ENCODE data around the gene AKIP1.
"Not testable (repeated sequence)": the region's sequence is repeated elsewhere in the genome, so short reads cannot be mapped to it uniquely, and the experiment has no call there.

AKIP1 gene

DNA sequence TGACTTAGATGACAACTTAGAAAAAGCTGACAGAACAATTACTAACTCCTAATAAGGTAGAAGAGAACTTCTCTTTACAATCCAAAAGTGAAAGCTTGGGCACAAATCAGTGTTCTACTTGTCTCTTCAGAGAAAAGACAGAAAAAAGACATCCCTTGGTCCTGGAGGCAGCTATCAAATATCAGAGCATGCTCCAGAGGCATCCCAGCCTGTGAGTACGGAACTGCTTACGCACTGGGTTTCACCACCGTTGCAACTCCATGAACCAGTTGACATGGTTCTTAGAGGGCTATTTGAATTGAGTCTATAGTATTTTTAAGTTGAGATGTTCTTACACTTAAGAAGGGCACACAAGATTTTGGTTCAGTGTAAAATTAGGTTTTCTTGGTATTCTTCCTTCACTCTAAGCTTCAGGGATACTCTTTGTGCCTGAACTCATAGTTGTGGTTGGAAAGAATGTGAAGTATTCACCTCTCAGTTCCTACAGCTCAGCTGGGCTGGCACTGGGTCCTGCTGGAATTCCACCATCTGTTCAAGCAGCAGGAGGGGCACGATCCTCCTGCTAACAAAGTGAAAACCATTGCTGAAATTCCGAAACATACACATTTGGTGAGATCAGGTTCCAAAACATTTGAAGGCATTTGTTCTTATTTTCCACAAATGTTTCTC lies 6.3 kb downstream of the AKIP1 start:
- DNase-seq (ENCODE audit: low read depth) = peak; percentile 92

DNA sequence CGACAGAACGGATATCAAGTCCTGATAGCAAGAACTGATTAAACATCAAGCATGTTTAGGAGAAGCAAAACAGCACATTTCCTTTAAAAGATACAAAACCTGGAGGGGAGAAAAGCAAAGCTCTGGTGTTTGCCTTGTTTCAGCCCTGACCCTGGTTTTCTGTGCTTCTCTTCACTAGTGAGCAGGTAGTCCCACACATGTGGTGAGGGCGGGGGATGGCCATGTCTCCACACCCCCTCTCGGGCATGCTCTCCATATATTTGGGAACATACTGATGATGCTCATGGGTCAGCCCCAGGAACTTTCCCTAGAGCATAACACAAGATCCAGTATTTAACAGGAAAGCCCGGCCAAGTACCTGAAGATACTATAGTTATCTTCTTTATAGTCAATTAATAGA lies 11.7 kb downstream of the AKIP1 start:
- DNase-seq (ENCODE audit: low read depth) = no peak

DNA sequence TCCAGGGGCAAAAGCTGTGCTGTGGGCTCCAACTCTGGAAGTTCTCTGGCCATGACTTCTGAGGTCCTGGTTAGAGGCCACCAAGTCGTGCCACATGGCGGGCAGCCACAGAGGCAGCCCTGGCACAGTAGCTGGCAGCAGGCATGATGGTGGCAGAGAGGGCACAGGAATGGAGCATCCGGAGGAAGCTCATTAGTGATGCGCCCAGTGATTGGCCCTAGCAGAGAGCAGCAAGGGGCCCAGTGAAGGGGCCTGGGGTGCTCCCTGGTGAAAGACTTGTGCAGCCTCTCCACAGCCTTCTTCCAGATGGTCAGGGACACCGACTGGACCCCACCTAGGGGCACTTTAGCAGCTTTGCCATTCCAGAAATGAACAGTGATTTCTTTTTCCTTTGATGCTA lies 14.7 kb downstream of the AKIP1 start:
- DNase-seq (ENCODE audit: low read depth) = no peak

DNA sequence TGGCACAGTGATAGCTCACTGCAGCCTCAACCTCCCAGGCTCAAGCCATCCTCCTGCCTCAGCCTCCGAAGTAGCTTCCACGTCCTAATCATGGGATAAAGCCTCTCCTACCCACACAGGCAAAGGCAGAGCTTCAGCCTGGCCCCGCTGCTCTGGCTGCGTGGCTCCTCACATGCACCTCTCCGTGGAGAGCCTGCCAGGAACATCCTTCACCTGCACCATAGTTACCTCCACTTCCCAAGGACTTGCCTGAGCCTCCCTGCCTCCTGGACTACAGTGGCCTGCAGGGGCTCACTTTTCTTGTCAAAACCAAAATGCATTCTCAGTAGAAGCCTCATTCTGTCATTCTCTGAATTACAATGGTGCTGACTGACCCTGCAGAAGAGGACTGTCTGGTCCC lies 15.2 kb downstream of the AKIP1 start:
- no peak for DNase-seq (ENCODE audit: low read depth)

DNA sequence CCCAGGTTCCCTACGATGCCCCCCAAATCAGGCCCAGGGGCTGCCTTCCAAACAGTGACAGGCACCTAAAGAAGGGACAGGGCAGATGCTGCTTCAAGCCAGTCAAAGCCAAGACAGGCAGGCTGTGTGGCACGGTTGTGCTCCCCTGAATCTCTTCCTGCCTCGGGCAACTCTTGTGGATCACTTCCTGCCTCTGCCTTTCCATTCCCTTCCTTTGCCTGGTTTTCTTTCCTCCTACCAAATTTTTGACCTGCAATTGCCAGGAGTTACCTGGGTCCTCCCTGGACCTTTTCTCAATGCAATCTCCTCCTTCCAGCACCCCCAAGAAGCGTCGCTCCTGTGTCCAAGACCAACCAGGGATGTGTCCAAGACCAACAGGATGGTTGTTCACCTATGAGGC lies 16.2 kb downstream of the AKIP1 start:
- DNase-seq (ENCODE audit: low read depth) = no peak

DNA sequence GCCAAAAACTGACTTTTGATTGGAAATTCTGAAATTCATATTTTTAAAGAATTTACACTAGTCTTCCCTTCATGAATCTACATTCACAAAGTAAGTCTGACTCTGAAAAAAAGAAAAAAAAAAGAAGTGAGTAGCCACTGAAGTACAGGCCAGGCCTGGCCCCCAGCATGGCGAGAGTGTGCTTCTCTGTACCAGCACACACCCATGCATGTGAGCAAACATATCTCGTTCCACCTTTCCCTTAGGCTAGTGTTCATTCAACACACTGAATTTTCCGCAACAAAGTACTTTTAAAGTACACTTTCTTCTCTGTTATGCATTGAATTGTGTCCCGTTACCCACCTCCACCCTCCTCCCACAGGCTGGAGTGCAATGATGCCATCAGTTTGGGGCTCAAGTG lies 17.2 kb downstream of the AKIP1 start:
- no peak for DNase-seq (ENCODE audit: low read depth)

DNA sequence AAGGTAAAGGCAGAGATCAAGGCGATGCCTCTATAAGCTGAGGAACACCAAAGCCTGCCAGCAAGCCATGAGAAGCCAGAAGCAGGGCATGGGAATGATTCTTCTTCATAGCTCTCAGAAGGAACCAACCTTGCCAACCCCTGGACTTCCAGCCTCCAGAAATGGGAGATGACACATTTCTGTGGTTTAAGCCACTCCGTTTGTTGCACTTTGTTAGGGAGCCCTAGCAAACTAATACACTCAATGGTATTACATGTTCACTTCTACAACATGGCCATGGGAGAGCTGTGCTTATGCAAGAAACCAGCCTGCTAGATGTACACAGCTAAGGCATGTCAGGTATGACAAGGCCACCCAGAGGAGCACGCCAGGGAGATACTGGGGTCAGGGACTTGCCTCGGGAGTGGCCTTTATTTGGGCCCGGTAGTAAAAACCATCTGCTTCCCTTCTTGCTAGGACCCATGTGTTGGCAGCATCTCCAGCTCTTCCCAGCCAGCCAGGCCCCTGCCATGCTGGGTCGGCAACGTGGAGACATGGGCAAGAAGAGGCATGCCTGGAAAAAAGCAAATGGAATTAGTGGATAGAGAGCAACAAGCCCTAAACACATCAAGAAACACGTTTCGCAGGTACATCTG lies 18.1 kb downstream of the AKIP1 start:
- DNase-seq (ENCODE audit: low read depth) = no peak

DNA sequence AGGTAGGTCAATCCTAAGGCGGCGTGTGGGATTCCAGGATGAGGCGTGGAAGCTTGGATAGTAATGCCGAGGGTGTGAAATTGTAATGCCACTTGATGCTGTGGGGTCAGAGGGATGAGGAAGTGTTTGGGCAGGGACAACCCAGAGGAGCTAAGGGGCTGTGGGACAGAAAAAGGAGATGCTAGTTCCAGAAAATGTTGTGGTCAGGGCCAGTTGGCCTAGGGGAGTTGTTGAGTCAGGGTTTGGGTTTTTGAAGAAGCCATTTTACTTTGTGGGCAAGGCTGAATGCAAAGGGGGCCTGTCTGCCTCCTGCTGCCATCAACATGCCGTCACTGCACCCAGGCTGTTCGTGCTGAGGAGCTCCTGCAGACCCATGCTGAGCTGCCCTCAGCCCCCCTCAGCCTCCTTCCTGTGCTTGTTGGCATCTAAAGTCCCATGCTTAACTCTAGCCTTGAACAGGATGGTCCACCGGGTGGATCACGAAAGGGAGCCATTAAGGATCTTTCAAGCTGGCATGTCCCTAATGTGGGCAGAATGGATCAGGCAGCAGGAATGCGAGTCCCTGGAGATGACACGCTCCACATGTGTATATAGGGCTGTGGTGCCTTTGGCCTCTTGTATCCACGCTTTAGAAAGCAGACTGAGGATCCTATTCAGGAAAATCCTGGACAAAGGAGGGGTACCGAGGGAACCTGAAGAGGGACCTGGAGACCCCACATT lies 19.6 kb downstream of the AKIP1 start:
- no peak for DNase-seq (ENCODE audit: low read depth)

DNA sequence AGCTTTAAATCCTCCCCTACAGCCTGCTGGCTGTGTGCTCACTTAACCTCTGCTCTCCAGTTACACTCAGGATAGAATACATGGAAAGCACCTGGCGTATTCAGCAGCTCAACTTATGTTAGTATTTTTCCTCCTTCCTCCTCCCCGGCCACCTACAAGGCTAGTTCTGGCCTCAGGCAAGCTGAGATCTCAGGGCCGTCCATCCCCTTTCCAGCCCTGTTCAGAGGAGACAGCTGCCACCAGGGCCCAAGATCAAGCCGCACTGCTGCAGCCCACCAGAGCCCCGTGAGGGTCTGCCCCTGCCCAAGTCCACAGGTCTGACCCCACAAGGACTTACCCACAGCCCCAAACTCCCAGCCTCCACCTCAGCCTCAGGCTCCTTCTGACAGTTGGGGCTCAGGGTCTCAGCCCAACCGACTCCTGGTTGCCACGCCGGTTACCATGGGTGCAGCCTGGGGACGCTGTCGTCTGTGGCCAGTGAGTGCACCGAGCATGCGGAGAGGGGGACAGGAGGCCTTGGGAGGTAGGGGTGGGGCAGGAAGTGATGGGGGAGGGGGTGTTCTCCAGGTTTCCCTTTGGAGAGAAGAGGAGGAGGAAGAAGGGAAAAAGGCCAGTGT lies 21.7 kb downstream of the AKIP1 start, which contains the start of gene C11orf16:
TSS of gene C11orf16 (minus strand) at position 384 of the 617 bp plus-strand sequence. CDS start 639 bp downstream, outside the sequence.
- DNase-seq (ENCODE audit: low read depth) = no peak

DNA sequence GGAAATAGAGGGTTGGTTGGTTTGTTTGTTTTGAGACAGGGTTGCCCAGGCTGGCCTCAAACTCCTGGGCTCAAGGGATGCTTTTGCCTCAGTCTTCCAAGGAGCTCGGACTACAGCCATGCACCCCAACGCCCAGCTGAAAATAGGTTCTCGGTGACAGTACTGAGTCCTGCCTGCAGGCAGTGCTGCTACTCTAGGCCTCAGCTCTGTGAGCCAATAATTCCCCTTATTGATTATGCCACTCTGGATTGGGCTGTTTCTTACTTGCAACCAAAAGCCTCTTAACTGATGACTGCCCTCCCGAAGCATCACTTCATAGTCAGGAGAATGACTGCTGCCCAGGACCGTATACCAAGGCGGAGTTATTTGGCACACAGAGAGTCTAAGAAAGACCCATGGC lies 22.9 kb downstream of the AKIP1 start:
- no peak for DNase-seq (ENCODE audit: low read depth)

DNA sequence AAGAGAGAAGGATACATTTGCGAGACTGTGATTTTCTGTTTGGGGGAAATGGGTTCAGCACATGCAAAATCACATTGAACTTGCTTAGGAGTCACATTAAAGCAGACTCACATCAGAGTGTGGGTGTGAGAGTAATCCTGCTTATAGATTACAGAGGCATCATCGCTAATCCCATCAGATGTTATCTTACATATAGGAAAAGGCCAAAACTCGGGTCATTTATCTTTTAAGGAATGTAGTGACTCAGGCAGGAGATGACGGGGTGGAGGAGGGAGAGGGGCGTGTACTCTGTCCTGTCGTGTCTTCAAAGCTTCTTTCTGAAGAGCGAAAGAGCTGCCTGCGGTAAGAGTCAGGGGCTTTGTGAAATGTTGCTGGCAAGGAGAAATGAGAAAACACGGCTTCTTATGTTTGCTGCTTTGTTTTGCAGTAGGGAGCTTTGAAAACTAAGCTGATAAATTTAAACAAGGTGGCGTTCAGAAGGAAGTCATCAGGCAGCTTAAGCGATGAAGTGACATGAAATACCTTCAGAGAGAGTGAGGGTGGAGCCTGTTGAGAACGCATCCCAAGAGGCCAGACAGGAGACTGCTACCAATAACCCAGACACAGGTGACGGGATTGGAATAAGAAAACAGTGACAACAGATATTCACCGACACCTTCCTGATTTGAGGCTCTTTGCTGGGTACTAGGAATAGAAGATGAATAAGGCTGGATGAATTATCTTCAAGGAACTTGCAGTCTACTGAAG lies 23.9 kb downstream of the AKIP1 start:
- no peak for DNase-seq (ENCODE audit: low read depth)

DNA sequence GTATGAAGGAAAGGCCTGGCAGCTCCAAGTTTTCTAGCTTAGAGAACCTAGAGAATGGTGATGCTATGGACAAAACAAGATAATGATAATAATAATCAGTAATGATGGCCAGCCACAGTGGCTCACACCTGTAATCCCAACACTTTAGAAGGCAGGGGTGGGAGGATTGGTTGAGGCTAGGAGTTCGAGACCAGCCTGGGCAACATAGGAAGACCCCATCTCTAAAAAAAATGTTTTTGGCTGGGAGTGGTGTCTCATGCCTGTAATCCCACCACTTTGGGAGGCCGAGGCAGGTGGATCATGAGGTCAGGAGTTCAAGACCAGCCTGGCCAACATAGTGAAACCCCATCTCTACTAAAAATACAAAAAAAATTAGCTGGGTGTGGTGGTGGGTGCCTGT lies 24.8 kb downstream of the AKIP1 start:
- DNase-seq (ENCODE audit: low read depth) = not testable (repeated sequence)

DNA sequence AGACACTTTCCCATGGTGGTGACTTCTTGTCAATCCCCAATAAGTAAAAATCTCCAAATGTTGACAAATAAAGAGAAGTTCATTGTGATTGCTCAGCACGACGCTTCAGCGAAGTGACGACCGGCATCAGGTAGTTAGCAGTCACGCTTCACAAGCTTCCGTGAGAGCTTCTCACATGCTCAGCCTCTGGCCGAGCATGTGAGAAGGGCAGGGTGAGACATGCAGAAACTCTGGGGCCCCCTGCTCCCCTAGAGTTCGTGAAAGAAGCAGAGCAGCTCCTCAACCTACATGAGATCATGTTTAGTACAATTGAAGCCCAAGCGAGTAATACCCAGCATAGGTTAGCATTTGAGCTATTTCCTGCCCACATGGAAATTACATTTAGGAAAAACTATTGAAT lies 26.2 kb downstream of the AKIP1 start:
- no peak for DNase-seq (ENCODE audit: low read depth)

DNA sequence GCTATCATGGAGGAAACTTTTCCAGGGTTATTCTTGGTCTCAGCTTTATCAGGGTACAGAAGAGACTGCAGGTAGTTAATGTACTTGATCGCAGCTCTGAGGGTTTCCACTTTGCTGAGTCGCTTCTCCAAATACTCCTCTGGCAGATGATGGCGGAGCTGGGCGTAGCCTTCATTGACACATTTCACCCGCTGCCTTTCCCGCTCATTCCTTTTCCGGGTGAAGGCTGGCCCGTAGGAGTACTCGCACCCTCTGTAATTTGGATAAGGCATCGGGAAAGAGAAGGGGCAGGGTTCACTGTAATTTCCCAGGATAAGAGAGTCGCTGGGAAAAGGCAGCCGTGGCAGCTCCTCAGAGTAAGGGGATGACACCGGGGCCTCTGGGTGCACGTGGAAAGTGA lies 26.7 kb downstream of the AKIP1 start:
- no peak for DNase-seq (ENCODE audit: low read depth)

DNA sequence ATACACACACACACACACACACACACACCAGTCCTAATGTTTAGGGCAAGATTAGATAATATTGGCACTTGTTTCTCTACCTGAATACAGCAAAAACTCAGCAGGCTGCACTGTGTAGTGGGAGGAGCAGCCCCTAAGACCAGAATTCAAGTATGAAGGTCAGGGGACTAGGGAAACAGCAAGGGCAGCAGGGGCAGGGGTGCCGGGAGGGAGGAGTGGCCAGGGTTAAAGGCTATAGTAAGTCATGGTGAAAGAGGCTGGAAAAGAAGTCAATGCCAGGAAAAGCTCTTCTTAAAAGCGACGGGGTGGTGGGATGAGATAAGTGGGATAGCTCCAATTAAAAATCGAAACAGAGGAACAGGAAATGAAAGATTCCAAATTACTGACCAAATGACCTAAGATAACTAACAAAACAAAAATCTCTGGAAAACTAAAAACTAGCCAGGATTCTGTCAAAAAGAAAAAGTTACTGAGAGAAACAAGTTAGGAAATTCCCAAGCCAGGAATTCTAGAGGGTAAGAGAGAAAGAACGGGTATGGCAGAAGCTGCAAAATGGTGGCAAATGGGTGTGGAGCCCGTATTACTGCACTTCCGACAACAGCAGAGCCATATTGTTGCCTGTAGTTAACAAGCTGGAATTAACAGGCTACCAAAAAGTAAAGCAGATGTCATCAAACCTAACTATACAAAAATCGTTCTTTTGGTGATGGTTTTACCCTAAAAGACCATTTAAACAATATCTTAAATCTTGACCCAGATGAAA lies 30.5 kb downstream of the AKIP1 start:
- no peak for DNase-seq (ENCODE audit: low read depth)

DNA sequence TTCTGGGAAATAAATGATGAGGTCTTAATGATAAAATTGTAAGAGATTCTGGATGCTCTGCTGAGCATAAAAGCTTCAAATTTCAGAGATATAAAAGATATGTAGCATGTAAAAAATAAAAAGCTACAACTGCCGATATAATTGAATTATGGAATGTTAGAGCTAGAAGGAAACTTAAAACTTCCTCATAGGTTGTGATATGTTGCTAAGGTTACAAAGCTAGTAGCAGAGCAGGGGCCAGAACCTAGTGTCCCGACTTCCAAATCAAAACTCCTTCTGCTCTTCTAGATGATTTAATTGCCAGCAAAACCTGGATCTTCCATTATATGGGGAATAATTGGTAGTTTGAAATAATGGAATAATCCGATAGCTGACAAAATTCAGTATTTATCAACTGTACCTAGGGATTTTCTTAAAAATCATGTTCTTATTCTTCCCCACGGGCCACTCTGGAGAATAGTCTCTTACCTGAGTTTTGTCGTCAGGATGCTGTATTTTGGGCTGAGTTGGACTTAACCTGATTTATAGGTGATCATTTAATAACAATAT lies 31.6 kb downstream of the AKIP1 start, which contains the start of gene ASCL3:
TSS of gene ASCL3 (minus strand) at position 499 of the 549 bp plus-strand sequence. CDS start 4,855 bp downstream, outside the sequence.
- DNase-seq (ENCODE audit: low read depth) = no peak

DNA sequence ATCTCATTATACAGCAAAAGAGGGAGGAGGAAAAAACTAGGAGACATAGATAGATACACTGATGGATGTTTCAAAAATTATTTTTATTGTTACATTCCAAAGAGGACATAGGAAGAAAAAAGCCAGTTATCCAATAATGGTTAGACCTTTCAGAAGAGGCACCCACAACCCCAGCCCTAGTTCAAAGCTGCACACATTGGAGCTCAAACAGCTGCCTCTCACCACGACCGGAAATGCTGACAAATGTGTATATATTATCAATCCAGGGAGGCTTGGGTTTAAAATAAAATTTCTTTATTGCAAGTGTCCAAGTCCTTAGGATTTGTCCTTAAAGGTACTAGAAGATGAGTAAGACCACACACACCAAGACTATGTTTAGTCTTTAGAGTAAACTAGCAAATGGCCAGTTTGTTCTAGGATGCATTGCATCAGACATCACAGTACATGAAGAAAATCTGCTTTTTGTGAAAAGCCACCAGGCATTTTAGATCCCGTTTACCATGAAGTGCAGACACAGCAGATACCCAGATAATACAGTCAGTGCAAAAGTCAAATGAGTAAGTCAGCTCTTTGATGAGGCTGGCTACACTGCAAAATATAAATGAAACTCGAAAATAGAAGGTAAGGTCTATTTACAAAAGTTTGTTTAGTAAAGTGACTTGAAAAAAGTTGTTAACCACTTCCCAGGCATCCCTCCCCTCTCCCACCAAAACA lies 36.4 kb downstream of the AKIP1 start:
- DNase-seq (ENCODE audit: low read depth) = no peak

DNA sequence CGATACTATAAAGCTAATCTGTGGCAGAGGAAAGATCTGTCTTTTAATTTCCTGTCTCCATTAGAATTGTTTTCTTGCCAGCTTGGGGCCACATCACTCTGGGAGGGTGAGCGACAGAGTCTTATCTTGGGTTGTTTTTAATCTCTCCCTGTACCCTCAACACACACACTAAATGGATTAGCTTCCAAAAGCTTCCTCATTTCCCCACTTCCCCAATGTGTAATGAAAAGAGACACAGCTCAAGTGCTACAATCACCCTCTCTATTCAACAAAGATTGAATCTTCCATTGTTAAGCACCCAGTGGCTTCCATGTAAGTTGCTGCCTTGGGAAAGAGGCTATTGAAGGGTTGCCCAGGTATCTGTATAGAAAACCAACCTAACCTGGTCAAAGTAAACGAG lies 37.9 kb downstream of the AKIP1 start:
- DNase-seq (ENCODE audit: low read depth) = no peak

DNA sequence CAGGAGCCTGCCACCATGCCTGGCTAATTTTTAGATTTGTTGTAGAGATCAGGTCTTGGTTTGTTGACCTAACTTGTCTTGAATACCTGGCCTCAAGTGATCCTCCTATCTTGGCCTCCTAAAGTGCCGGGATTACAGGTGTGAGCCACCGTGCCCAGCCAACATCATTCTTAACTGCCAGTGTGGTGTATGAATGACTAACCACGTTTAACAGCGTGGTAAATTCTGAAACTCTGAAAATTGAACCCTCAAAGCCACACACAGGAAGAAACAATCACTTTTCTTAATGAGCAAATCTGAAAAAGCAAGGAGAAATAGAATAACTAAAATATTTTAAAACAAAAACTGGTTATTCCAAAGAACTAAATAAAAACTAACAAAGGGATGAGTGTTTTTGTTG lies 45.9 kb downstream of the AKIP1 start:
- DNase-seq (ENCODE audit: low read depth) = no peak

DNA sequence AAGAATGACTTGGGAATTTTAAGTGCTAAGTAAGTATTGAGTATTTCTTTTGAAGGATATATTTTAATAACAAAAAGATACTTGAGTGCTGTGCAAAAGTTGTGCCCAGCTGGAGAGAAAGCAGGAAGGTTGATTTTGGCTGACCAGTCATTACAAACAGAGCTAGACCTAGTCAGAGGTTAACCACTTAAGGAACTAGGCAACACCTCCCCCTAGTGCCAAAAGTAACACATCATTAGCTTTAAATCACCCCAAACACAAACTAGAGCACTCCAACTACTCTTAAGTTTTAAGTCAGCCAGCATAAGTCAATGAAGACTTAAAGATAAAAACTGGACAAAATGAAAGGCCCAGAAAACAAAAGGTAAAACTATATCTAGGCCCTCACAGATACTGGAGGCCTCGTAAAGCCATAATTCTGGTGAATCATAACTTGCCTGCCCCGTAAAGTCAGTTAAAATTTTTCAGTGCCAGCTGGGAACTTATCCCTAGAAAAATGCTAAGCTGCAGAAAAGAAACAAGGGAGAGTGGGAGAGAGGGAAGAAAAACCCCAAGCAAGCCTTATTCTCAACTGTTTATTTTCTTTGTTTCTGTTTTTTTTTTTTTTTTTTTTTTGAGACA lies 48.7 kb downstream of the AKIP1 start:
- DNase-seq (ENCODE audit: low read depth) = peak; percentile 62

Measured in HS-27A (cell line).